Measurements from ENCODE around the gene CCNA2. TPM values are rescaled to one million over a fixed set of nuclear protein-coding genes. Genes with fewer than 3 reads are reported as not detected.

CCNA2 gene
- total RNA-seq, 2 experiments from 2014 or later: 149 to 162 TPM

DNA sequence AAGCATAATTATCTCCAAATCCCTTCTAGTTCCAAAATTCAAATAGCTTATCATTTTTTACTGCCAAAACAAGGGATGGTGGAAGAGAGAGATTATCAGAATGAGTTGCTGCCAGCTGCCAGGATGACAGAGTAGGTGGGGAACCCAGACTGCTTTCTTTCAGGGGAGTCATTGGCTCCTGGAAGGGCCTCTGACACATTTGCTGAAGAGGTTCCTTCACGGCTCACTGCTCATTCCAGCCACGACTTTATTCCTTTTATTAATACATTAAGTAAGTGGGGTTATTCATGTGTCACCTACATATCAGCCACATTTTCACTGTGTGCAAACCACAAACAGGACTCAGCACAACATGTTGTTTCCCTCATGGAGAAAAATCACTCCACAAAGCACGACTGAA lies 46.1 kb downstream of the CCNA2 start:
- intact Hi-C loops (cut with micrococcal nuclease; ENCODE audit: unreplicated experiment): no loop called here
- Histone ChIP-seq H4K20me1 (ENCODE audit: insufficient read depth, low read length) (no peaks in the 10 kb centered on the region), H2AFZ (ENCODE audit: low read length) (no peak overlapping the region), H3K27ac (ENCODE audit: low read depth, low read length, poor library complexity, severe bottlenecking) (no peak overlapping the region), H3K79me2 (ENCODE audit: insufficient read depth, low read depth, low read length) (no peaks in the 10 kb centered on the region), H3K4me2 (ENCODE audit: low read length) (no peak overlapping the region), H3K36me3 (ENCODE audit: insufficient read depth, low read length) (no peaks in the 10 kb centered on the region), H3K9me2 (ENCODE audit: insufficient read depth, low read length) (no peaks in the 10 kb centered on the region), H3K4me3 (ENCODE audit: low read depth, low read length, poor library complexity, severe bottlenecking) (no peak overlapping the region), H3K4me1 (ENCODE audit: insufficient read depth, low read length, poor library complexity, severe bottlenecking) (no peaks in the 10 kb centered on the region), H3K9me3 (ENCODE audit: low read length) (no peaks in the 10 kb centered on the region)
- no peak for TF ChIP-seq CTCF (conservative IDR thresholded peaks at IDR 0.05; ENCODE audit: low read length)
- TF ChIP-seq EZH2phosphoT487 (IDR thresholded peaks at IDR 0.05; ENCODE audit: borderline replicate concordance, low read depth, low read length): no peak
- ChIA-PET POLR2A (interaction anchor here (0.6 kb wide), 1 partner anchor 406 kb away, joined by 6 read pairs; no protein-coding TSS in a partner anchor), CTCF (ENCODE audit: unreplicated experiment) (no interaction called here)
- no peak for DNase-seq (ENCODE audit: low spot score)
- no TSS peak for BruUV-seq (replicated peaks)

- H3K27ac ChIP-seq (ENCODE audit: low read depth, low read length, poor library complexity, severe bottlenecking): no peak overlapping the region
- CTCF ChIA-PET (ENCODE audit: unreplicated experiment): no interaction called here
- no peaks in the 10 kb centered on the region for H3K79me2 ChIP-seq (ENCODE audit: insufficient read depth, low read depth, low read length)
- H4K20me1 ChIP-seq (ENCODE audit: insufficient read depth, low read length): no peaks in the 10 kb centered on the region
- POLR2A ChIA-PET: interaction anchor here (0.6 kb wide), 1 partner anchor 407 kb away, joined by 6 read pairs; no protein-coding TSS in a partner anchor
- no peak overlapping the region for H3K4me2 ChIP-seq (ENCODE audit: low read length)
- no TSS peak for BruUV-seq (replicated peaks)
- no peak overlapping the region for H3K4me3 ChIP-seq (ENCODE audit: low read depth, low read length, poor library complexity, severe bottlenecking)
- H2AFZ ChIP-seq (ENCODE audit: low read length): no peak overlapping the region
- no peaks in the 10 kb centered on the region for H3K9me2 ChIP-seq (ENCODE audit: insufficient read depth, low read length)
- no peaks in the 10 kb centered on the region for H3K36me3 ChIP-seq (ENCODE audit: insufficient read depth, low read length)
- intact Hi-C loops (cut with micrococcal nuclease; ENCODE audit: unreplicated experiment): no loop called here
- H3K4me1 ChIP-seq (ENCODE audit: insufficient read depth, low read length, poor library complexity, severe bottlenecking): no peaks in the 10 kb centered on the region
- TF ChIP-seq CTCF (conservative IDR thresholded peaks at IDR 0.05; ENCODE audit: low read length): no peak
- TF ChIP-seq EZH2phosphoT487 (IDR thresholded peaks at IDR 0.05; ENCODE audit: borderline replicate concordance, low read depth, low read length): no peak
- DNase-seq (ENCODE audit: low spot score): no peak
- no peaks in the 10 kb centered on the region for H3K9me3 ChIP-seq (ENCODE audit: low read length)
These were observed 46.9 kb downstream of the CCNA2 start for GRCh38 chr4:121776610-121777401.

GRCh38 chr4:121773883-121774282 lies 49.8 kb downstream of the CCNA2 start:
- H3K4me1 ChIP-seq (ENCODE audit: insufficient read depth, low read length, poor library complexity, severe bottlenecking): no peaks in the 10 kb centered on the region
- H3K36me3 ChIP-seq (ENCODE audit: insufficient read depth, low read length): no peaks in the 10 kb centered on the region
- H3K4me3 ChIP-seq (ENCODE audit: low read depth, low read length, poor library complexity, severe bottlenecking): no peak overlapping the region
- POLR2A ChIA-PET: no interaction called here
- H3K9me2 ChIP-seq (ENCODE audit: insufficient read depth, low read length): no peaks in the 10 kb centered on the region
- CTCF ChIA-PET (ENCODE audit: unreplicated experiment): no interaction called here
- no peak for DNase-seq (ENCODE audit: low spot score)
- TF ChIP-seq EZH2phosphoT487 (IDR thresholded peaks at IDR 0.05; ENCODE audit: borderline replicate concordance, low read depth, low read length) (no peak), CTCF (conservative IDR thresholded peaks at IDR 0.05; ENCODE audit: low read length) (no peak)
- no peak overlapping the region for H3K4me2 ChIP-seq (ENCODE audit: low read length)
- no peak overlapping the region for H3K27ac ChIP-seq (ENCODE audit: low read depth, low read length, poor library complexity, severe bottlenecking)
- H3K79me2 ChIP-seq (ENCODE audit: insufficient read depth, low read depth, low read length): no peaks in the 10 kb centered on the region
- H3K9me3 ChIP-seq (ENCODE audit: low read length): no peaks in the 10 kb centered on the region
- BruUV-seq (replicated peaks): no TSS peak
- H2AFZ ChIP-seq (ENCODE audit: low read length): no peak overlapping the region
- intact Hi-C loops (cut with micrococcal nuclease; ENCODE audit: unreplicated experiment): no loop called here
- no peaks in the 10 kb centered on the region for H4K20me1 ChIP-seq (ENCODE audit: insufficient read depth, low read length)

Data from OCI-LY7 (cell line).